GM23338 (cell line): ENCODE measurements around the gene SBF2. TPM values are rescaled to one million over a fixed set of nuclear protein-coding genes. Genes with fewer than 3 reads are reported as not detected.

Experiments used
- ATAC-seq: fragments of 200-7000 bp; cut with Tn5 transposase; 3 replicates; pipeline ENCODE4 v1.9.1; 2020
- DNase-seq: peaks from one replicate; pipeline ENCODE4 v3.0.0-alpha.2; 2015; ENCODE audit warnings: low spot score
- H2AFZ ChIP-seq: fragments of 200-600 bp; sonication (generic); 2 replicates; pipeline ENCODE4 v1.8.0; 2016; ENCODE audit warnings: antibody characterized with exemption, mild to moderate bottlenecking, moderate library complexity
- H3F3A ChIP-seq: fragments of 200-600 bp; sonication (generic); replicated peaks from 2 replicates; pipeline ENCODE4 v1.8.0; 2017; ENCODE audit warnings: antibody characterized with exemption, mixed run types, low read depth
- H3K27ac ChIP-seq: fragments of 200-600 bp; sonication (generic); 2 replicates; pipeline ENCODE4 v1.6.1; 2016; ENCODE audit warnings: low read depth
- H3K27me3 ChIP-seq: fragments of 200-600 bp; sonication (generic); 2 replicates; pipeline ENCODE4 v1.8.0; 2016; ENCODE audit warnings: mild to moderate bottlenecking, mixed run types, moderate library complexity; ENCODE audit not compliant: insufficient read depth
- H3K36me3 ChIP-seq: fragments of 200-600 bp; sonication (generic); 2 replicates; pipeline ENCODE4 v1.8.0; 2016; ENCODE audit warnings: mild to moderate bottlenecking; ENCODE audit not compliant: insufficient read depth
- H3K4me1 ChIP-seq: fragments of 200-600 bp; sonication (generic); 2 replicates; pipeline ENCODE4 v1.8.0; 2016; ENCODE audit warnings: mild to moderate bottlenecking, moderate library complexity; ENCODE audit not compliant: insufficient read depth
- H3K4me2 ChIP-seq: fragments of 200-600 bp; sonication (generic); 2 replicates; pipeline ENCODE4 v1.7.1; 2017; ENCODE audit warnings: mixed run types
- H3K4me3 ChIP-seq: fragments of 200-600 bp; sonication (generic); 2 replicates; pipeline ENCODE4 v1.6.1; 2016; ENCODE audit warnings: mixed run types
- H3K79me2 ChIP-seq: fragments of 200-600 bp; sonication (generic); replicated peaks from 2 replicates; pipeline ENCODE4 v1.8.0; 2017; ENCODE audit warnings: mild to moderate bottlenecking; ENCODE audit not compliant: insufficient read depth
- H3K9me2 ChIP-seq: fragments of 200-600 bp; sonication (generic); 2 replicates; pipeline ENCODE4 v1.8.0; 2017; ENCODE audit not compliant: insufficient read depth
- H4K20me1 ChIP-seq: fragments of 200-600 bp; sonication (generic); replicated peaks from 2 replicates; pipeline ENCODE4 v1.8.0; 2017; ENCODE audit warnings: mild to moderate bottlenecking; ENCODE audit not compliant: insufficient read depth
- H3K27ac Mint-ChIP-seq: 2 replicates; pipeline ENCODE4 v1.8.0; 2020; ENCODE audit warnings: inconsistent platforms, mild to moderate bottlenecking, moderate library complexity, mixed read lengths
- H3K27me3 Mint-ChIP-seq: 3 replicates; pipeline ENCODE4 v1.8.0; 2022; ENCODE audit warnings: low read depth, mild to moderate bottlenecking, moderate library complexity, mixed read lengths, inconsistent platforms; ENCODE audit not compliant: insufficient read depth, poor library complexity
- H3K36me3 Mint-ChIP-seq: 3 replicates; pipeline ENCODE4 v1.8.0; 2021; ENCODE audit warnings: low read depth, mild to moderate bottlenecking, inconsistent platforms, moderate library complexity, mixed read lengths
- H3K4me1 Mint-ChIP-seq: 3 replicates; pipeline ENCODE4 v1.8.0; 2020; ENCODE audit warnings: mild to moderate bottlenecking, inconsistent platforms, mixed read lengths
- H3K4me3 Mint-ChIP-seq: 3 replicates; pipeline ENCODE4 v1.8.0; 2021; ENCODE audit warnings: moderate library complexity, mild to moderate bottlenecking, inconsistent platforms, mixed read lengths
- H3K9me3 Mint-ChIP-seq: 3 replicates; pipeline ENCODE4 v1.8.0; 2020; ENCODE audit warnings: moderate library complexity, mild to moderate bottlenecking, inconsistent platforms, mixed read lengths
- CREB1 ChIP-seq: fragments of 250-450 bp; sonication (Bioruptor Pico); IDR thresholded peaks from 2 replicates; pipeline ENCODE4 v1.5.0; 2020; ENCODE audit warnings: low read depth, mild to moderate bottlenecking, moderate library complexity
- CTCF ChIP-seq, 2 experiments: fragments of 200-600 bp in 1 of 2; sonication (generic) in 1 of 2; conservative IDR thresholded peaks; 2 replicates each; pipeline versions ENCODE4 v1.5.1 to v1.6.1; 2016 to 2017; ENCODE audit warnings: antibody characterized with exemption in 2 of 2, low read depth in 2 of 2, mild to moderate bottlenecking in 2 of 2, moderate library complexity in 1 of 2
- ETS1 ChIP-seq: IDR thresholded peaks from 2 replicates; pipeline ENCODE4 v1.6.1; 2016; ENCODE audit warnings: antibody characterized with exemption
- EZH2 ChIP-seq: fragments of 200-600 bp; sonication (generic); IDR thresholded peaks from one replicate; pipeline ENCODE4 v1.8.0; 2017; ENCODE audit warnings: antibody characterized with exemption, mild to moderate bottlenecking, low read depth; ENCODE audit not compliant: unreplicated experiment
- REST ChIP-seq: IDR thresholded peaks from one replicate; pipeline ENCODE4 v1.6.1; 2018; ENCODE audit warnings: antibody characterized with exemption; ENCODE audit not compliant: unreplicated experiment
- STAT1 ChIP-seq: IDR thresholded peaks from one replicate; pipeline ENCODE4 v1.6.1; 2016; ENCODE audit warnings: antibody characterized with exemption; ENCODE audit not compliant: unreplicated experiment
- ZNF114 ChIP-seq: fragments of 250-450 bp; sonication (Bioruptor Pico); IDR thresholded peaks from 2 replicates; pipeline ENCODE4 v1.5.0; 2020; ENCODE audit warnings: mild to moderate bottlenecking, moderate library complexity
- ZNF331 ChIP-seq: fragments of 250-450 bp; sonication (Bioruptor Pico); IDR thresholded peaks from 2 replicates; pipeline ENCODE4 v1.5.0; 2020; ENCODE audit warnings: low read depth, mild to moderate bottlenecking, moderate library complexity
- polyA plus RNA-seq: library from polyadenylated mRNA; unstranded; fragments of >200 nt; fragmentation: Nextera tagmentation; extraction: Ambion mirVana; gene quantifications from 2 replicates; pipeline ENCODE4 v1.2.1, GENCODE V29; 2016
- total RNA-seq: library from RNA; depleted of rRNA; stranded (reverse); fragments of >200 nt; shearing (Covaris generic); gene quantifications from 2 replicates; pipeline ENCODE4 v1.2.3, GENCODE V29; 2014

The SBF2 gene
- total and polyA plus RNA-seq, 2 experiments from 2014 or later, result 25.6 to 53.5 TPM

- Histone ChIP-seq H3F3A (0 out of 2 replicates have a peak, but pooled peaks cover 2% of the 10 kb centered on the region), H3K79me2 (no peaks in the 10 kb centered on the region), H3K4me2 (no peak overlapping the region), H3K9me2 (no peaks in the 10 kb centered on the region), H3K4me1 (peaks cover 18% of the 10 kb centered on the region; the same call in 1 of the 2 replicates), H2AFZ (no peak overlapping the region), H4K20me1 (no peaks in the 10 kb centered on the region), H3K27me3 (no peaks in the 10 kb centered on the region), H3K4me3 (no peak overlapping the region), H3K27ac (no peak overlapping the region), H3K36me3 (no peaks in the 10 kb centered on the region)
- H3K27ac Mint-ChIP-seq, result no peak overlapping the region
- H3K4me1 Mint-ChIP-seq, result peaks cover 20% of the 10 kb centered on the region
- H3K9me3 Mint-ChIP-seq, result peaks cover under 1% of the 10 kb centered on the region; the same call in 1 of the 3 replicates
- TF ChIP-seq REST (no peak), ZNF331 (CRISPR knock-in tag) (no peak), CREB1 (no peak), ETS1 (no peak)
- H3K27me3 Mint-ChIP-seq, result no peaks in the 10 kb centered on the region
- ATAC-seq (no peak), DNase-seq (no peak)
- H3K4me3 Mint-ChIP-seq, result no peak overlapping the region
- peaks cover 5% of the 10 kb centered on the region; the same call in 2 of the 3 replicates for H3K36me3 Mint-ChIP-seq
Observed at GRCh38 chr11:9888938-9889337, 405.1 kb downstream of the SBF2 start.

- H3K4me3 Mint-ChIP-seq, result no peak overlapping the region
- H3K27ac Mint-ChIP-seq, result no peak overlapping the region
- H3K4me2 ChIP-seq, result no peak overlapping the region
- TF ChIP-seq CREB1 (no peak), ZNF114 (CRISPR knock-in tag) (no peak), EZH2 (no peak), CTCF (conservative IDR thresholded peaks at IDR 0.05; ENCODE audit: low read depth in 2 of 2) (no peak), STAT1 (no peak), ETS1 (no peak)
Observed at GRCh38 chr11:9887472-9887871, 406.5 kb downstream of the SBF2 start.

More at GRCh38 chr11:9887472-9887871, 406.5 kb downstream of the SBF2 start:
- Mint-ChIP-seq H3K9me3 (no peaks in the 10 kb centered on the region), H3K36me3 (no peaks in the 10 kb centered on the region), H3K4me1 (peaks cover 13% of the 10 kb centered on the region), H3K27me3 (no peaks in the 10 kb centered on the region)
- no peaks in the 10 kb centered on the region for H4K20me1 ChIP-seq
- peaks cover 9% of the 10 kb centered on the region; the same call in 1 of the 2 replicates for H3K4me1 ChIP-seq
- ATAC-seq (no peak), DNase-seq (no peak)
- no peak overlapping the region for H3K4me3 ChIP-seq
- H3F3A ChIP-seq, result no peaks in the 10 kb centered on the region
- H3K79me2 ChIP-seq, result no peaks in the 10 kb centered on the region
- H3K27ac ChIP-seq, result no peak overlapping the region
- no peak overlapping the region for H2AFZ ChIP-seq
- H3K27me3 ChIP-seq, result no peaks in the 10 kb centered on the region
- no peaks in the 10 kb centered on the region for H3K9me2 ChIP-seq
- H3K36me3 ChIP-seq, result no peaks in the 10 kb centered on the region
